K562 (cell line): ENCODE results near the gene TDRKH. TPM values are rescaled to one million over a fixed set of nuclear protein-coding genes. Genes with fewer than 3 reads are reported as not detected.

Experiments
- ATAC-seq: fragments of 200-7000 bp; cut with Tn5 transposase; 3 replicates; pipeline ENCODE4 v1.9.1; 2020; ENCODE audit warnings: moderate library complexity
- BruUV-seq: library from RNA; stranded (reverse); fragments of 400-500 nt; replicated peaks from 2 replicates; lab custom pipeline; 2021; lab: Mats Ljungman, UMichigan
- CTCF ChIA-PET: fragments of 300-600 bp; formaldehyde crosslinking; extraction: SDS; loops from one replicate; lab custom pipeline; 2021; ENCODE audit warnings: low intra/inter-chr PET ratio; lab: Yijun Ruan, JAX
- POLR2A ChIA-PET: fragments of 300-600, 350-650 bp; sonication (Branson Sonifier 250); formaldehyde crosslinking; extraction: SDS; loops from one replicate; lab custom pipeline; 2021; ENCODE audit warnings: antibody characterized with exemption, inconsistent platforms; lab: Yijun Ruan, JAX
- DNase-seq, 4 experiments: peaks; one replicate each; pipeline versions ENCODE4 v3.0.0 to v3.0.0-alpha.2; 2011 to 2018; ENCODE audit warnings: low spot score in 3 of 4, mixed read lengths in 3 of 4; ENCODE audit errors: extremely low read depth in 1 of 4
- FAIRE-seq: peaks from 2 replicates; lab custom pipeline; 2011; peaks lifted over from hg19 to GRCh38; lab: Jason Lieb, UNC
- H2AFZ ChIP-seq: 2 replicates; pipeline ENCODE4 v1.6.0; 2011; ENCODE audit warnings: low read depth, low read length, control low read depth, inconsistent platforms
- H3K27ac ChIP-seq: fragments of 200-600 bp; 3 replicates; pipeline ENCODE4 v1.8.0; 2011; ENCODE audit warnings: low read depth, mild to moderate bottlenecking, control low read depth, inconsistent platforms, low read length, moderate library complexity, mixed read lengths; ENCODE audit errors: extremely low read depth
- H3K27me3 ChIP-seq, 2 experiments: fragments of 300-600 bp in 1 of 2; 2 replicates in 1 of 2; 3 replicates in 1 of 2; pipeline versions ENCODE4 v1.6.0 to v1.8.0; 2011; ENCODE audit warnings: inconsistent platforms in 2 of 2, low read length in 2 of 2, mild to moderate bottlenecking in 1 of 2, mixed read lengths in 1 of 2, moderate library complexity in 1 of 2; ENCODE audit not compliant: control insufficient read depth in 2 of 2, insufficient read depth in 2 of 2
- H3K36me3 ChIP-seq: fragments of 300-600 bp; 3 replicates; pipeline ENCODE4 v1.8.0; 2011; ENCODE audit warnings: mild to moderate bottlenecking, low read length, inconsistent platforms; ENCODE audit not compliant: control insufficient read depth, insufficient read depth
- H3K4me1 ChIP-seq, 2 experiments: fragments of 200-600 bp in 1 of 2; replicated peaks in 1 of 2; 2 replicates in 1 of 2; 3 replicates in 1 of 2; pipeline versions ENCODE4 v1.5.1 to v1.8.0; 2011; ENCODE audit warnings: inconsistent platforms in 2 of 2, low read length in 2 of 2, mild to moderate bottlenecking in 1 of 2, mixed read lengths in 1 of 2, moderate library complexity in 1 of 2; ENCODE audit not compliant: control insufficient read depth in 2 of 2, insufficient read depth in 2 of 2
- H3K4me2 ChIP-seq: 2 replicates; pipeline ENCODE4 v1.6.1; 2011; ENCODE audit warnings: low read length, control low read depth, inconsistent platforms, mixed read lengths; ENCODE audit not compliant: insufficient read depth
- H3K4me3 ChIP-seq: fragments of 200-600 bp; sonication (generic), shearing (Covaris generic); 2 replicates; pipeline ENCODE4 v1.5.1; 2016; ENCODE audit warnings: control low read depth, inconsistent platforms
- H3K79me2 ChIP-seq: fragments of 200-600 bp; 3 replicates; pipeline ENCODE4 v1.8.0; 2011; ENCODE audit warnings: low read length, inconsistent platforms; ENCODE audit not compliant: control insufficient read depth, insufficient read depth
- H3K9ac ChIP-seq, 2 experiments: 2 replicates each; pipeline versions ENCODE4 v1.6.0 to v1.6.1; 2011; ENCODE audit warnings: low read depth in 2 of 2, low read length in 2 of 2, control low read depth in 1 of 2, inconsistent platforms in 1 of 2, mild to moderate bottlenecking in 1 of 2, mixed read lengths in 1 of 2; ENCODE audit not compliant: insufficient read depth in 1 of 2
- H3K9me1 ChIP-seq: one replicate; pipeline ENCODE4 v1.6.0; 2011; ENCODE audit warnings: inconsistent platforms, mild to moderate bottlenecking, low read length, moderate library complexity; ENCODE audit not compliant: control insufficient read depth, insufficient read depth
- H3K9me3 ChIP-seq: replicated peaks from 2 replicates; pipeline ENCODE4 v1.5.1; 2011; ENCODE audit warnings: low read depth, low read length, inconsistent platforms; ENCODE audit not compliant: control insufficient read depth, insufficient read depth
- H4K20me1 ChIP-seq: replicated peaks from 2 replicates; pipeline ENCODE4 v1.6.1; 2011; ENCODE audit warnings: low read length, inconsistent platforms, mixed read lengths; ENCODE audit not compliant: control insufficient read depth, insufficient read depth
- ATF3 ChIP-seq, 2 experiments: fragments of 450-650 bp in 1 of 2; sonication (generic) in 1 of 2; formaldehyde crosslinking in 1 of 2; IDR thresholded peaks in 1 of 2; conservative IDR thresholded peaks in 1 of 2; 2 replicates each; pipeline versions ENCODE4 v1.6.1 to v1.8.1; 2016 to 2023; ENCODE audit warnings: mild to moderate bottlenecking in 2 of 2, moderate library complexity in 2 of 2, inconsistent platforms in 1 of 2, missing genetic modification reagents in 1 of 2
- C11orf30 ChIP-seq: fragments of 450-650 bp; IDR thresholded peaks from 2 replicates; pipeline ENCODE4 v1.6.1; 2016; ENCODE audit warnings: low read depth, mild to moderate bottlenecking
- CEBPB ChIP-seq: fragments of 450-650 bp; IDR thresholded peaks from 2 replicates; pipeline ENCODE4 v1.6.1; 2016; ENCODE audit warnings: missing genetic modification characterization, missing compliant biosample characterization
- DPF2 ChIP-seq: fragments of 450-650 bp; IDR thresholded peaks from 2 replicates; pipeline ENCODE4 v1.6.1; 2016
- KAT2B ChIP-seq: IDR thresholded peaks from one replicate; pipeline ENCODE4 v1.6.1; 2012; ENCODE audit warnings: low read depth, mild to moderate bottlenecking, control low read depth, inconsistent platforms, low read length, moderate library complexity
- KLF13 ChIP-seq: fragments of 450-650 bp; IDR thresholded peaks from 2 replicates; pipeline ENCODE4 v1.6.1; 2016; ENCODE audit warnings: missing genetic modification characterization, low read depth, mild to moderate bottlenecking, missing compliant biosample characterization, moderate library complexity, borderline replicate concordance
- MAFG ChIP-seq: fragments of 450-650 bp; conservative IDR thresholded peaks from 2 replicates; pipeline ENCODE4 v1.6.1; 2016; ENCODE audit warnings: missing genetic modification characterization, missing compliant biosample characterization
- NFE2 ChIP-seq: IDR thresholded peaks from 2 replicates; pipeline ENCODE4 v1.6.1; 2014; ENCODE audit warnings: antibody characterized with exemption, low read depth
- NUFIP1 ChIP-seq: fragments of 450-650 bp; IDR thresholded peaks from 2 replicates; pipeline ENCODE4 v1.6.1; 2018; ENCODE audit not compliant: partially characterized antibody
- PPARD ChIP-seq: fragments of 250-450 bp; sonication (Bioruptor Pico); IDR thresholded peaks from 2 replicates; pipeline ENCODE4 v1.8.0; 2022; ENCODE audit warnings: inconsistent platforms, mild to moderate bottlenecking, moderate library complexity
- RBBP5 ChIP-seq: fragments of 200-600 bp; sonication (generic); IDR thresholded peaks from 2 replicates; pipeline ENCODE4 v1.6.1; 2012; ENCODE audit warnings: borderline replicate concordance, mild to moderate bottlenecking, low read length, control low read depth, inconsistent platforms; ENCODE audit not compliant: insufficient read depth, poor library complexity, severe bottlenecking
- ZBTB1 ChIP-seq: sonication (generic); formaldehyde crosslinking; IDR thresholded peaks from 2 replicates; pipeline ENCODE4 v1.8.1; 2023; ENCODE audit warnings: missing genetic modification reagents, low read depth, mild to moderate bottlenecking, borderline replicate concordance
- ZC3H8 ChIP-seq: fragments of 450-650 bp; IDR thresholded peaks from 2 replicates; pipeline ENCODE4 v1.6.1; 2017
- ZNF24 ChIP-seq: fragments of 450-650 bp; IDR thresholded peaks from 2 replicates; pipeline ENCODE4 v1.6.1; 2016
- ZNF316 ChIP-seq: fragments of 450-650 bp; IDR thresholded peaks from 2 replicates; pipeline ENCODE4 v1.6.1; 2016
- ZNF79 ChIP-seq: fragments of 250-450 bp; sonication (Bioruptor Pico); IDR thresholded peaks from 2 replicates; pipeline ENCODE4 v1.4.0; 2020; ENCODE audit warnings: low read depth, mild to moderate bottlenecking, moderate library complexity
- WGBS: fragments of 100-300 bp; shearing (Covaris generic); methylation state at CpG from one replicate; pipeline ENCODE4 v1.1.6; 2016; ENCODE audit warnings: low coverage, mixed read lengths; ENCODE audit not compliant: insufficient coverage; ENCODE audit errors: missing lambda C conversion rate; 5-methylcytosine and 5-hydroxymethylcytosine counted together
- in situ Hi-C: fragments of 300-500 bp; cut with MboI; formaldehyde crosslinking; loops from 4 replicates; pipeline ENCODE4 v1.15.0; 2018; ENCODE audit warnings: inconsistent platforms, mixed read lengths
- intact Hi-C: fragments of 100-400 bp; cut with micrococcal nuclease; formaldehyde crosslinking; loops from 2 replicates; pipeline ENCODE4 v1.14.2; 2022
- polyA plus RNA-seq, 8 experiments: library from polyadenylated mRNA; depleted of rRNA in 4 of 8; stranded (reverse) in 5 of 8; unstranded in 3 of 8; fragments of >200 nt; fragmentation: Nextera tagmentation in 2 of 8; fragmentation: Illumina TruSeq in 1 of 8; extraction: Ambion mirVana in 2 of 8; extraction: Trizol in 1 of 8; gene quantifications; 2 replicates each; pipeline versions ENCODE4 v1.2.1 to v1.2.3, GENCODE V29; 2011 to 2014; ENCODE audit warnings: inconsistent platforms in 1 of 8, missing spikeins in 1 of 8
- total RNA-seq, 7 experiments: library from RNA; depleted of rRNA in 6 of 7; stranded (reverse); fragments of >200 nt in 6 of 7; fragmentation: Illumina TruSeq in 2 of 7; extraction: Trizol in 2 of 7; gene quantifications; 2 replicates each; pipeline versions ENCODE4 v1.2.1 to v1.2.3, GENCODE V29; 2011 to 2021; ENCODE audit warnings: low replicate concordance in 1 of 7

TDRKH gene
- total and polyA plus RNA-seq, 9 of the 15 experiments (the other 6 are each of a cell fraction or from before 2014, with no cell fraction given) = 4.3 to 21.3 (median 8.4) TPM

GRCh38 chr1:151809290-151809984 is 19.1 kb upstream of the TDRKH start:
- Histone ChIP-seq H3K9me1 (no peaks in the 10 kb centered on the region), H3K9ac (no peak overlapping the region), H3K4me1 (no peaks in the 10 kb centered on the region), H3K4me2 (no peak overlapping the region), H3K27me3 (peaks cover 53 to 72% of the 10 kb centered on the region in 2 experiments), H3K79me2 (no peaks in the 10 kb centered on the region), H2AFZ (no peak overlapping the region), H4K20me1 (no peaks in the 10 kb centered on the region; the same call in 1 of the 2 replicates), H3K4me3 (no peak overlapping the region), H3K9me3 (no peaks in the 10 kb centered on the region), H3K36me3 (no peaks in the 10 kb centered on the region), H3K27ac (no peak overlapping the region)
- CTCF ChIA-PET = no interaction called here
- TF ChIP-seq RBBP5 = no peak
- no peak for TF ChIP-seq ZNF79 (CRISPR knock-in tag)
- TF ChIP-seq ZC3H8 = no peak
- TF ChIP-seq ZNF316 = peak; percentile 72; the same call in 1 of the 2 replicates
- no peak for TF ChIP-seq KAT2B
- no peak for TF ChIP-seq KLF13 (tag)
- no peak for TF ChIP-seq DPF2
- no peak for TF ChIP-seq ZNF24
- TF ChIP-seq PPARD (CRISPR knock-in tag) = no peak
- 0 out of 2 replicates have a peak, but pooled peaks have one; percentile 9 for TF ChIP-seq NFE2
- TF ChIP-seq MAFG (tag) = peak; percentile 57; the same call in 1 of the 2 replicates
- peak; percentile 80 for TF ChIP-seq C11orf30
- TF ChIP-seq ZBTB1 (CRISPR knock-in tag) = no peak
- TF ChIP-seq NUFIP1 = no peak
- no peak for TF ChIP-seq ATF3 (IDR thresholded peaks at IDR 0.05)
- no peak for TF ChIP-seq ATF3 (CRISPR knock-in tag; conservative IDR thresholded peaks at IDR 0.05)
- TF ChIP-seq CEBPB = no peak
- no peak for FAIRE-seq
- DNase-seq = no peak
- 7% methylated on average over 8 of the region's 8 CpGs for WGBS
- in situ Hi-C loops = no loop called here
- no TSS peak for BruUV-seq
- intact Hi-C loops = no loop called here
- POLR2A ChIA-PET = interaction anchor here (0.9 kb wide), 1 partner anchor 549 kb away, joined by 3 read pairs; no protein-coding TSS in a partner anchor
- no peak for ATAC-seq
